MCF 10A (cell line): ENCODE results near the gene ISG20L2. TPM values are rescaled to one million over a fixed set of nuclear protein-coding genes. Genes with fewer than 3 reads are reported as not detected.

Source experiments
- BruUV-seq: library from RNA; stranded (reverse); fragments of 400-500 nt; replicated peaks from 2 replicates; lab custom pipeline; 2021; lab: Mats Ljungman, UMichigan
- CTCF ChIA-PET: fragments of 300-600 bp; sonication (Branson Sonifier 250); formaldehyde crosslinking; extraction: SDS; loops from one replicate; lab custom pipeline; 2021; ENCODE audit warnings: antibody characterized with exemption, inconsistent platforms; lab: Yijun Ruan, JAX
- POLR2A ChIA-PET: fragments of 300-600, 350-650 bp; sonication (Branson Sonifier 250); formaldehyde crosslinking; extraction: SDS; loops from one replicate; lab custom pipeline; 2020; ENCODE audit warnings: antibody characterized with exemption, inconsistent platforms; lab: Yijun Ruan, JAX
- DNase-seq: peaks from one replicate; pipeline ENCODE4 v3.0.0-alpha.2; 2018; ENCODE audit not compliant: unreplicated experiment
- H3K27ac Mint-ChIP-seq: one replicate; pipeline ENCODE4 v1.8.0; 2022; ENCODE audit warnings: mild to moderate bottlenecking, low read depth, mixed read lengths; ENCODE audit not compliant: unreplicated experiment
- H3K27me3 Mint-ChIP-seq: one replicate; pipeline ENCODE4 v1.8.0; 2022; ENCODE audit warnings: mixed read lengths; ENCODE audit not compliant: insufficient read depth, unreplicated experiment
- H3K36me3 Mint-ChIP-seq: one replicate; pipeline ENCODE4 v1.8.0; 2022; ENCODE audit warnings: mild to moderate bottlenecking, moderate library complexity, mixed read lengths; ENCODE audit not compliant: insufficient read depth, unreplicated experiment
- H3K4me1 Mint-ChIP-seq: one replicate; pipeline ENCODE4 v1.8.0; 2022; ENCODE audit warnings: mixed read lengths; ENCODE audit not compliant: insufficient read depth, unreplicated experiment
- H3K4me3 Mint-ChIP-seq: one replicate; pipeline ENCODE4 v1.8.0; 2022; ENCODE audit warnings: mild to moderate bottlenecking, moderate library complexity, mixed read lengths; ENCODE audit not compliant: unreplicated experiment
- H3K9me3 Mint-ChIP-seq: one replicate; pipeline ENCODE4 v1.8.0; 2022; ENCODE audit warnings: mixed read lengths; ENCODE audit not compliant: unreplicated experiment
- intact Hi-C: fragments of 100-400 bp; cut with micrococcal nuclease; formaldehyde crosslinking; loops from 2 replicates; pipeline ENCODE4 v1.14.1; 2022
- total RNA-seq: library from RNA; stranded (reverse); gene quantifications from 2 replicates; pipeline ENCODE4 v1.2.3, GENCODE V29; 2022
- TF ChIP-seq, protein P1 (sequence below): fragments of 200-600 bp; IDR thresholded peaks from one replicate; pipeline ENCODE4 v1.8.0; 2022; ENCODE audit warnings: antibody characterized with exemption, mild to moderate bottlenecking; ENCODE audit not compliant: unreplicated experiment

Gene ISG20L2
- total RNA-seq, 1 experiment from 2014 or later, result 57.5 TPM

DNA sequence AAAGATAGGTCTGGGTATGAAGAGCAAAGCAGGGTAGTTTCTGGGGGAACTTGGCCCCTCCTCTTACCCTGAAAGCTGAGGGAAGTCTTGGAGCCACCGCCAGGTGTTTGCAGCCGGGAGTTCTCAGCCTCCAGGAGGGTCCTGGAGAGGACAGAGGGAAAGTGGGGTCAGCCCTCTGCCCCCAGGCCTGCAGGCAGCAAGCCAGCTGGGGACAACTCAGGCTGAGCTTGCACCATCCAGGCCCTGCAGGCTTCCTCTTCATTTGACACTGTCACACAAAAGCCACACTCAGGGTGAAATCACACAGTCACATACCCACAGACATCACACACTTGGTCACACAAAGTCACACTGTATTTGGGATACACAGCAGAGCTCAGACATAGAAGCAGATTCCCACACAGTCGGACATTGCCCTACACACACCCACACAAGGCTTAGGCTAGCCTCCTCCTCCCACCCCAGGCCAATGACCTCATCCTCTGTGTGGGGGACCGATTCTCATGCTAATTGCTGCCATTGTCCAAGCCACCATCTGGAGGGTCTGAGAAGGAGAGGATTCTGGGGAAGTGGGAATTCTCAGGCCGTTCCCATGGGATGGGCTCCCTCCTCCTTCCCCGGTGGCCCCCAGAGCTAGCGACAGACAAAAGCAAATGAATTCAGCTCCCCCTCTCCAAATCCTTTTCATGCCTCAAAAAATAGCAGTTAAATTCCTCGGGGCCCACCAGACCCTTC, 55.0 kb downstream of the ISG20L2 start:
- H3K4me3 Mint-ChIP-seq, result no peak overlapping the region
- H3K27me3 Mint-ChIP-seq, result peaks cover 54% of the 10 kb centered on the region

More for the DNA sequence above, 55.0 kb downstream of the ISG20L2 start:
- BruUV-seq, result no TSS peak
- Mint-ChIP-seq H3K4me1 (peaks cover 6% of the 10 kb centered on the region), H3K36me3 (peaks cover 5% of the 10 kb centered on the region), H3K27ac (no peak overlapping the region), H3K9me3 (no peaks in the 10 kb centered on the region)
- DNase-seq, result no peak
- POLR2A ChIA-PET, result interaction anchor here (0.7 kb wide), 1 partner anchor 479 kb away, joined by 3 read pairs; no protein-coding TSS in a partner anchor
- CTCF ChIA-PET, result interaction anchor here (0.6 to 47.2 kb wide), 7 partner anchors 11 to 256 kb away, joined by 3 to 2415 read pairs (median 7); partner anchors contain the start of genes CRABP2, ISG20L2 and METTL25B
- TF ChIP-seq, protein P1, sequence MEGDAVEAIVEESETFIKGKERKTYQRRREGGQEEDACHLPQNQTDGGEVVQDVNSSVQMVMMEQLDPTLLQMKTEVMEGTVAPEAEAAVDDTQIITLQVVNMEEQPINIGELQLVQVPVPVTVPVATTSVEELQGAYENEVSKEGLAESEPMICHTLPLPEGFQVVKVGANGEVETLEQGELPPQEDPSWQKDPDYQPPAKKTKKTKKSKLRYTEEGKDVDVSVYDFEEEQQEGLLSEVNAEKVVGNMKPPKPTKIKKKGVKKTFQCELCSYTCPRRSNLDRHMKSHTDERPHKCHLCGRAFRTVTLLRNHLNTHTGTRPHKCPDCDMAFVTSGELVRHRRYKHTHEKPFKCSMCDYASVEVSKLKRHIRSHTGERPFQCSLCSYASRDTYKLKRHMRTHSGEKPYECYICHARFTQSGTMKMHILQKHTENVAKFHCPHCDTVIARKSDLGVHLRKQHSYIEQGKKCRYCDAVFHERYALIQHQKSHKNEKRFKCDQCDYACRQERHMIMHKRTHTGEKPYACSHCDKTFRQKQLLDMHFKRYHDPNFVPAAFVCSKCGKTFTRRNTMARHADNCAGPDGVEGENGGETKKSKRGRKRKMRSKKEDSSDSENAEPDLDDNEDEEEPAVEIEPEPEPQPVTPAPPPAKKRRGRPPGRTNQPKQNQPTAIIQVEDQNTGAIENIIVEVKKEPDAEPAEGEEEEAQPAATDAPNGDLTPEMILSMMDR, result no peak
- intact Hi-C loops, result no loop called here

Other genes with a start within 250 kb of the ISG20L2 start
- gene MEF2D, start 228.0 kb downstream of the ISG20L2 start, total RNA-seq, result 113 and 131 TPM in 2 replicates
- gene IQGAP3, start 156.2 kb downstream of the ISG20L2 start, total RNA-seq, result 36.4 and 48.3 TPM in 2 replicates
- gene TTC24, start 149.0 kb downstream of the ISG20L2 start, total RNA-seq, result not detected in 2 replicates
- 141 and 155 TPM in 2 replicates for gene NAXE, start 137.0 kb downstream of the ISG20L2 start, total RNA-seq
- 67.3 and 107 TPM in 2 replicates for gene GPATCH4, start 127.3 kb downstream of the ISG20L2 start, total RNA-seq
- not detected in 2 replicates for gene HAPLN2, start 109.4 kb downstream of the ISG20L2 start, total RNA-seq
- gene BCAN, start 86.6 kb downstream of the ISG20L2 start, total RNA-seq, result 0.37 TPM in 1 of 2 replicates, not detected in the other
- gene NES, start 51.4 kb downstream of the ISG20L2 start, total RNA-seq, result not detected in 2 replicates
- gene CRABP2, start 23.2 kb downstream of the ISG20L2 start, total RNA-seq, result 0.98 and 1.9 TPM in 2 replicates
- 46.0 and 68.9 TPM in 2 replicates for gene METTL25B, start 297 bp downstream of the ISG20L2 start, total RNA-seq
- gene MRPL24, start 12.3 kb upstream of the ISG20L2 start, total RNA-seq, result 233 and 261 TPM in 2 replicates
- gene HDGF, start 22.9 kb upstream of the ISG20L2 start, total RNA-seq, result 679 and 707 TPM in 2 replicates
- 112 and 131 TPM in 2 replicates for gene PRCC, start 38.8 kb upstream of the ISG20L2 start, total RNA-seq
- 19.2 and 27.9 TPM in 2 replicates for gene SH2D2A, start 88.1 kb upstream of the ISG20L2 start, total RNA-seq
- gene INSRR, start 130.4 kb upstream of the ISG20L2 start, total RNA-seq, result not detected in 2 replicates
- 0.15 and 0.33 TPM in 2 replicates for gene NTRK1, start 132.1 kb upstream of the ISG20L2 start, total RNA-seq
- gene PEAR1, start 165.0 kb upstream of the ISG20L2 start, total RNA-seq, result 6.5 and 8.8 TPM in 2 replicates
- not detected in 2 replicates for gene LRRC71, start 191.9 kb upstream of the ISG20L2 start, total RNA-seq